GM10847 (cell line): ENCODE data around the gene NSMF.

Experiments
- POLR2A ChIP-seq: IDR thresholded peaks from 2 replicates; pipeline ENCODE4 v1.6.1; 2011; ENCODE audit not compliant: insufficient read length; ENCODE audit errors: extremely low read depth

NSMF gene

GRCh38 chr9:137457406-137458193 is 1.5 kb downstream of the NSMF start:
- no peak for TF ChIP-seq POLR2A

- no peak for TF ChIP-seq POLR2A
Measured at GRCh38 chr9:137456864-137457405, 2.2 kb downstream of the NSMF start.

GRCh38 chr9:137456061-137456863 is 2.9 kb downstream of the NSMF start:
- no peak for TF ChIP-seq POLR2A

GRCh38 chr9:137455359-137455991 is 3.7 kb downstream of the NSMF start:
- no peak for TF ChIP-seq POLR2A

GRCh38 chr9:137454597-137455358 is 4.4 kb downstream of the NSMF start:
- no peak for TF ChIP-seq POLR2A

GRCh38 chr9:137454145-137454596 is 5.0 kb downstream of the NSMF start:
- TF ChIP-seq POLR2A = peak; percentile 18

DNA sequence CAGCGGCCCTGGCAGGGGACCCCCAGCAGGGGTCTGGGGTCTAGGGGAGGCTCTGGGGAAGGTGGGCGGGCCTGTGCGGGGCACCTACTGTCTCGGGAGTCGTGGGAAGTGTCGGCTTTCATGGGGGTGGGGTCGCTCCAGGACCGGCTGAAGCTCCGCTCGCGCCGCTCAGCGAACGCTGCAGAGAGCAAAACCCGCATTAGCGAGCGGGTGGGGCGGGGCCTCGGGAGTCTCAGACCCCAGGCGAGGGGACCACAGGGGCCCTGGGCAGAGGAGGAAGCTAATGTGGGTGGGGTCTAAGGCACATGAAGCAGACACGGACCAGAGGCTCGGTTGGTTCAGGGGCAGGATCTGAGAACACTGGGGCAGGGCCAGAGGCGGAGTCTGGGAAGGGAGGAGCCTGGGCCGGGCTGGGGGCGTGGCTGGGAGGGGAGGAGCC is 5.5 kb downstream of the NSMF start:
- TF ChIP-seq POLR2A = no peak

- no peak for TF ChIP-seq POLR2A
Measured at GRCh38 chr9:137452761-137453642, 6.1 kb downstream of the NSMF start.

- TF ChIP-seq POLR2A = no peak
Measured at GRCh38 chr9:137452006-137452760, 7.0 kb downstream of the NSMF start.

- no peak for TF ChIP-seq POLR2A
Measured at GRCh38 chr9:137449931-137450538, 9.1 kb downstream of the NSMF start.

DNA sequence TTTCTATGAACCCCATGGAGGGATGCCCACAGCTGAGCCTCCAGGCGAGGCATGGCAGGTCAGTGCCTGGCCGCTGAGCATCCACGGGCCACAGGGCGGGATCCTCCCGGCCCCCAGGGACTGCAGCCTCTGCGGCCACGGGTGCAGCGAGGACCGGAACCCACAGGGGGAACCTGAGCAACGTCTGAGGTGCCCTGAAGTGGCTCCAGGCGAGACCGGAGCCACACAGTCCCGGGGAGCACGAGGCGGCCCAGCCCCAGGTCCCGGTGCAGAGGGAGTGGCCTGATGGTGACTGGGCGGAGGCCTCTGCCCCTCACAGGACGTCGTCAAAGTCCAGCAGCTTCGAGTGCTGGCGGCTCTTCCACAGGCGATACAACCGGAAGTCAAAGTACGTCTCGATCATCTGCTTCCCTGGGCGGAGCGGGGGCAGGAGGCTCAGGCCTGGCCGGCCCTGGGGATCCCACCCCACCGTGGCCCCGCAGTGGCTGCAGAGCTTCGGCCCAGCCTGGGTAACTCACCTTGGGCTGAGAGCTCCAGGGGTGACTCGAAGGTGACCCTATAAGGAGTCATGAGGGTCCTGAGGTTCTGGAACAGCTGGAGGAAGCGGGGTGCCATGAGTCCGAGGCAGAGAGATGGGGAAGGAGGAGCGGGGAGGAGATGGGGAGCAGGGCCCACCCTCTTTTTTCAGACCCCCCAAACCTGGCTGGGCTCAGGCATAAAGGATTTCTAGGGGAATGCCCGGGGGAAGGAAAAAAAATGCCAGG is 9.9 kb downstream of the NSMF start:
- no peak for TF ChIP-seq POLR2A

DNA sequence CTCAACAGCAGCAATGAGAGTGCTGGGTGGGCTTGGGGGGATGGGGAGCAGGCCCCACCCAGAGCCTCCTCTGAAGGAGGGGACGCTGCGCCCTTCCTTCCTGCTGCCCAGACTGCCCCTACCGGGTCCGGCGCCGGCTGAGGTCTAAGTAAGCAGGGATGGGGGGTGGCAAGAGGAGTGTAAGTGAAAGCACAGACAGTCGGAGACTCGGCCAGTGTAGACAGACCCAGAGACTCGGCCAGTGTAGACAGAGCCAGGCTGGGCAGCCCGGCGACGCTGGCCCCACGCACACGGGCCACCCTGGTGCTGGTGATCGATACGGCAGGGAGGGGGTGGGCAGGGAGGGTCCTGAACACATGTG is 10.6 kb downstream of the NSMF start:
- no peak for TF ChIP-seq POLR2A
